HG03457 (cell line): ENCODE results near the gene TRIM23.

Experiments
- ATAC-seq: cut with Tn5 transposase; IDR thresholded peaks from one replicate; pipeline ENCODE4 v1.9.1; 2021; ENCODE audit warnings: moderate number of reproducible peaks; ENCODE audit not compliant: unreplicated experiment

Gene TRIM23

DNA sequence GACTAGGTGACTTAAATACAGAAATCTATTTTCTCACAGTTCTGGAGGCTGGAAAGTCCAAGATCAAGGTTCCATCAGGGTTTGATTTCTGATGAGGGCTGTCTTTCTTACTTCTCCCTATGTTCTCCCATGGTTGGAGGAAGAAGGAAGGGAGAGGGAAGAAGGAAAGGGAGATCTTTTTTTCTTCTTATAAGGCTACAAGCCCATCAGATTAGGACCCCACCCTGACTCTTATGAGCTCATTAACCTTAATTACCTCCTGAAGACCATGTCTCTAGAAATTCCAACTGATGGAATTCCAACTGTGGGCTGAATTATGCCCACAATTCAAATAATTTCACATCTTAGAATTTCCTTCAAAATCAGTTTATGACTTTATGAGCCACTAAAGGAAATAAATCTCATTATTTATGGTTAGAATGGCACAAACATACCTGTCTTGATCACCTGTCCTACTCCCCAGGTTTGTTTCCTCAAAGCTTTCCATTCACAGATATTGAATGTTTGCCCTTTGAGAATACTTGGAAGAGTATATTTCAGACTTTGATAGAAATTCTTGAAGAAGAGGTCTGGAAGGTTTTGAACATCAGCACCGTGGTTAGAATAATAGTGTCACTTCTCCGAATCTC is 53.4 kb downstream of the TRIM23 start:
- no peak for ATAC-seq

- no peak for ATAC-seq
These were observed 57.6 kb downstream of the TRIM23 start for GRCh38 chr5:65566505-65566904.

GRCh38 chr5:65563777-65564176 is 60.4 kb downstream of the TRIM23 start:
- no peak for ATAC-seq

DNA sequence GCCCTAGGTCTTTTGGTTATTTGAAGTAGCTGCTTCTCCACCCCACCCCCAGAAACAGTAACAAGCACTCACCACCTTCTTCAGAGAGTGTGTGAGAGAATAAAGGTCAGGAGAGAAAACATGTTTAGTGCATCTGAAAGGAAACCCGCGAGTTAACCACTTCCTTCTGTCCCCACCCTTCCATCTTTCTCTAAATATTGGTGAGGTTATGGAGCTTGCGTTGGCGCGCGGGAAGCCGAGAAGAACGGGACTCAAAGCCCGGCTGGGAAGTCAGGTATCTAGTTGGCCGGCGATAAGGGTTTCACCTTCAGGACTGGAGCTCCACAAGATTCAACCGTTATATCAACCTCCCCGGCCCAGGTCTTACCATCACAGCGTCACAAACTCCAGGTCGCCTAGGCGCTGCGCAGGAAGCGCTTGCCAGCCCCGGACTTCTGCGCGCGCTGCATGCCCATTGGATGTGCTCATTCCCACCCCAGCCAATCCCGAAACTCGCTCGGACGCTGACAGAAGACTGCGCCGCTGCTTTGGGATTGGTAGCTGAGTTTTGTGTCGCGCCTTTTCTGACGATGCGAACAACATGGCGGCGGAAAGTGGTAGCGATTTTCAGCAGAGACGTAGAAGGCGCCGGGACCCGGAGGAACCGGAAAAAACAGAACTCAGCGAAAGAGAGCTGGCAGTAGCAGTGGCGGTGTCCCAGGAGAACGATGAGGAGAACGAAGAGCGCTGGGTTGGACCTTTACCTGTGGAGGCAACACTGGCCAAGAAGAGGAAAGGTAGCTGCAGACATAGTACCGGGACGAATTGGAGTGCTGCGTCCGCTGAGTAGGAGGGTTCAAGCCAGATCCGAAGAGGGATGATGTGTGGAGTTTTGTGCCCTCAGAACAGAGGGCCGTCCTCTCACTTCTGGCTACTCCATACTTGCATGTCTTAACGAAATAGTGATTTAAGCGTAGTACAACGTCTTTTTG is 61.1 kb downstream of the TRIM23 start, which contains the start of the genes CENPK and PPWD1:
TSS of gene CENPK (minus strand) at position 438 of the 971 bp plus-strand sequence. CDS start 8,261 bp downstream, outside the sequence.
TSS of gene PPWD1 (plus strand) at position 566 of the 971 bp plus-strand sequence. CDS start at position 581, 15 bp downstream.
- peak; percentile 96 for ATAC-seq

- no peak for ATAC-seq
These were observed 67.4 kb downstream of the TRIM23 start for GRCh38 chr5:65556718-65557117.

DNA sequence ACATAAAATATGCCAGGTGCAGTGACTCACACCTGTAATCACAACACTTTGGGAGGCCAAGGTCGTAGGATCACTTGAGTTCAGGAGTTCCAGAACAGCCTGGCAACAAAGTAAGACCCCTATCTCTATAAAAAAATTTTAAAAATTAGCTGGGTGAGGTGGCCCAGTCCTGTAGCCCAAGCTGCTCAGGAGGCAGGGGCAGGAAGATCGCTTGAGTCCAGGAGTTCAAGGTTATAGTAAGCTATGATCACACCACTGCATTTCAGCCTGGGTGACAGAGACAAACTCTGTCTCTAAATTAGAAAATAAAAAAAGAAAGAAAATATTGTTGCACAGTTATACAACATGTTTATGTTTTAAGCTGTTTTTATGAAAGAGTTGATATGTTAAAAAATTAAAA is 68.0 kb downstream of the TRIM23 start:
- no peak for ATAC-seq

- no peak for ATAC-seq
These were observed 68.8 kb downstream of the TRIM23 start for GRCh38 chr5:65555287-65555686.

- no peak for ATAC-seq
These were observed 70.2 kb downstream of the TRIM23 start for GRCh38 chr5:65553941-65554340.

DNA sequence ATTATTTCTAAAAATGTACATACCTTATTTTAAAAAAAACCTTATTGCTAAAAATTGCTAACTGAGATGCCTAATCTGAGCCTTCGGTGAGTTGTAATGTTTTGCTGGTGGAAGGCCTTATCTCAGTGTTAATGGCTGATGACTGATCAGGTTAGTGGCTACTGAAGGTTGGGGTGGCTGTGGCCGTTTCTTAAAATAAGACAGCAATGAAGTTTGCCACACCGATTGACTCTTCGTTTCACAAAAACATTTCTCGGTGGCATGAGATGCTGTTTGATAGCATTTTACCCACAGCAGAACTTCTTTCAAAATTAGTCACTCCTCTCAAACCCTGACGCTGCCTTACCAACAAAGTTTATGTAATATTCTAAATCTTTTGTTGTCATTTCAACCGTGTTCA is 75.9 kb downstream of the TRIM23 start:
- no peak for ATAC-seq

DNA sequence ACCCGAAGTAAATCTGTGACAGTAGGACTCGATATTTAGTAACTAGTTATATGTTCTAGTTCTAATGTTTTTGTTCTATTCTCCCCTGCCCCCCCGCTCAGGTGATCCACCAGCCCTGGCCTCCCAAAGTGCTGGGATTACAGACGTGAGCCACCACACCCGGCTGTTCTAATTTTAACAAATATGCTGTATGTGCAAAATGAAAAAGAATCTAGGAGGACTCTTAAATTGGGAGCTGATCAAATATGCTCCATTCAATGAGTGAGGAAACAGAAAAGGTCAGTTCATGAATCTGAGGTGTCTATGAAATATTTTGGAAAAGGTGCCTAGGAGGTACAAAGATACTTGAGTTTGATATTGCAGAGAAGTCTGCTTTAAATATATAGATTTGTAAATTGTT is 78.0 kb downstream of the TRIM23 start:
- ATAC-seq = no peak

GRCh38 chr5:65544473-65544872 is 79.7 kb downstream of the TRIM23 start:
- no peak for ATAC-seq

DNA sequence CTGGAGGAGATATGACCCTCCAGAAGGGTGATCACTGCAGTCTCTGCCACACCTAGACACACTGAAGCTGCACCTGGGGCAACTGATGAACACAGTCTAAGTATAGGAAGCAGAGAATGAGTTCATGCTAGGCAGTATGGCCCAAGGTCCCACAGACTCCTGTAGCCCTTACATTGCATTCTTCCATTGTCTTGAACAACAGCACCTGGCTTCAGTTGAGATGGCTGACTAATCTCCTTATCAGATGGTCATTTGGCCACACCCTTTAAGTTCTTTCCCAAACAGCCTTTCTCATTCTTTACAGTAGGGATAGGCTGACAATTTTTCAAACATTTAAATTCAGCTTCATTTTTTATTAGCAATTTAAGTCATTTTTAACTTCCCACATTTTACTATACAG is 84.3 kb downstream of the TRIM23 start:
- ATAC-seq = no peak
